ENCODE data around the gene CTDP1. TPM values are rescaled to one million over a fixed set of nuclear protein-coding genes. Genes with fewer than 3 reads are reported as not detected.
A peak's percentile ranks its signal among the peaks of the same experiment; 100 is the strongest.

Gene CTDP1
- polyA plus RNA-seq, 3 donors from 2014 or later: 6.6 to 20.3 (median 9.3) TPM

GRCh38 chr18:79753391-79753851, 73.8 kb downstream of the CTDP1 start:
- Mint-ChIP-seq H3K27me3 (ENCODE audit: low read depth in 3 of 3) (peaks cover 1 to 7% (median 4%) of the 10 kb centered on the region in 3 donors), H3K27ac (peak overlapping the region in 3 of 6 donors; percentile 9 to 71 (median 69)), H3K4me3 (no peak overlapping the region), H3K36me3 (peaks cover 21 to 33% (median 30%) of the 10 kb centered on the region in 3 donors), H3K9me3 (peaks cover 0 to 2% (median 0%) of the 10 kb centered on the region in 6 donors), H3K4me1 (peaks cover 11 to 16% of the 10 kb centered on the region in 2 donors)
- no peak for DNase-seq

GRCh38 chr18:79754022-79754761, 74.6 kb downstream of the CTDP1 start:
- Mint-ChIP-seq H3K9me3 (peaks cover 0 to 2% (median 0%) of the 10 kb centered on the region in 6 donors), H3K36me3 (peaks cover 21 to 33% (median 30%) of the 10 kb centered on the region in 3 donors), H3K4me1 (peaks cover 11 to 16% of the 10 kb centered on the region in 2 donors), H3K27me3 (ENCODE audit: low read depth in 3 of 3) (peaks cover 1 to 7% (median 4%) of the 10 kb centered on the region in 3 donors), H3K4me3 (no peak overlapping the region), H3K27ac (no peak overlapping the region)
- DNase-seq: no peak

GRCh38 chr18:79754831-79755351, 75.3 kb downstream of the CTDP1 start:
- peaks cover 1 to 7% (median 4%) of the 10 kb centered on the region in 3 donors for H3K27me3 Mint-ChIP-seq (ENCODE audit: low read depth in 3 of 3)
- peaks cover 21 to 30% (median 29%) of the 10 kb centered on the region in 3 donors for H3K36me3 Mint-ChIP-seq
- no peak overlapping the region for H3K27ac Mint-ChIP-seq
- no peak overlapping the region for H3K4me3 Mint-ChIP-seq
- peaks cover 8 to 13% of the 10 kb centered on the region in 2 donors for H3K4me1 Mint-ChIP-seq
- DNase-seq: no peak
- peaks cover 0 to 2% (median 0%) of the 10 kb centered on the region in 6 donors for H3K9me3 Mint-ChIP-seq

GRCh38 chr18:79755496-79756142, 76.0 kb downstream of the CTDP1 start:
- DNase-seq: no peak
- Mint-ChIP-seq H3K36me3 (peaks cover 21 to 30% (median 29%) of the 10 kb centered on the region in 3 donors), H3K4me3 (no peak overlapping the region), H3K9me3 (peaks cover 0 to 2% (median 0%) of the 10 kb centered on the region in 6 donors), H3K4me1 (peaks cover 7 to 12% of the 10 kb centered on the region in 2 donors), H3K27ac (no peak overlapping the region), H3K27me3 (ENCODE audit: low read depth in 3 of 3) (peaks cover 1 to 9% (median 4%) of the 10 kb centered on the region in 3 donors)

GRCh38 chr18:79756143-79756500, 76.5 kb downstream of the CTDP1 start:
- no peak overlapping the region for H3K27ac Mint-ChIP-seq
- peaks cover 1 to 9% (median 4%) of the 10 kb centered on the region in 3 donors for H3K27me3 Mint-ChIP-seq (ENCODE audit: low read depth in 3 of 3)
- H3K4me1 Mint-ChIP-seq: peaks cover 7 to 12% of the 10 kb centered on the region in 2 donors
- DNase-seq: no peak
- peaks cover 21 to 33% (median 29%) of the 10 kb centered on the region in 3 donors for H3K36me3 Mint-ChIP-seq
- peaks cover 0 to 2% (median 0%) of the 10 kb centered on the region in 6 donors for H3K9me3 Mint-ChIP-seq
- no peak overlapping the region for H3K4me3 Mint-ChIP-seq

- no peak overlapping the region for H3K4me3 Mint-ChIP-seq
- no peak overlapping the region for H3K27ac Mint-ChIP-seq
- no peak for DNase-seq
- H3K4me1 Mint-ChIP-seq: peaks cover 5 to 6% of the 10 kb centered on the region in 2 donors
- peaks cover 1 to 9% (median 2%) of the 10 kb centered on the region in 3 donors for H3K27me3 Mint-ChIP-seq (ENCODE audit: low read depth in 3 of 3)
- peaks cover 0 to 2% (median 0%) of the 10 kb centered on the region in 6 donors for H3K9me3 Mint-ChIP-seq
- H3K36me3 Mint-ChIP-seq: peaks cover 21 to 29% (median 29%) of the 10 kb centered on the region in 3 donors
These were observed 77.2 kb downstream of the CTDP1 start for GRCh38 chr18:79756826-79757225.

GRCh38 chr18:79760348-79760747, 80.7 kb downstream of the CTDP1 start:
- Mint-ChIP-seq H3K27me3 (ENCODE audit: low read depth in 3 of 3) (peaks cover 0 to 9% (median 2%) of the 10 kb centered on the region in 3 donors), H3K36me3 (peaks cover 10 to 22% (median 19%) of the 10 kb centered on the region in 3 donors), H3K27ac (no peak overlapping the region), H3K9me3 (peaks cover 0 to 4% (median 0%) of the 10 kb centered on the region in 6 donors), H3K4me3 (no peak overlapping the region), H3K4me1 (no peaks in the 10 kb centered on the region)
- no peak for DNase-seq

- Mint-ChIP-seq H3K27me3 (ENCODE audit: low read depth in 3 of 3) (peaks cover 0 to 6% (median 2%) of the 10 kb centered on the region in 3 donors), H3K27ac (peak overlapping the region in 1 of 6 donors; percentile 23), H3K36me3 (peaks cover 8 to 20% (median 18%) of the 10 kb centered on the region in 3 donors), H3K4me3 (no peak overlapping the region), H3K4me1 (no peaks in the 10 kb centered on the region), H3K9me3 (peaks cover 0 to 4% (median 0%) of the 10 kb centered on the region in 6 donors)
- no peak for DNase-seq
These were observed 81.3 kb downstream of the CTDP1 start for GRCh38 chr18:79760881-79761280.

GRCh38 chr18:79763407-79763806, 83.8 kb downstream of the CTDP1 start:
- peaks cover 0 to 13% (median 5%) of the 10 kb centered on the region in 6 donors for H3K9me3 Mint-ChIP-seq
- no peak for DNase-seq
- peak overlapping the region in 2 of 6 donors; percentile 10 to 20 for H3K27ac Mint-ChIP-seq
- no peak overlapping the region for H3K4me3 Mint-ChIP-seq
- peaks cover 0 to 6% (median 2%) of the 10 kb centered on the region in 3 donors for H3K27me3 Mint-ChIP-seq (ENCODE audit: low read depth in 3 of 3)
- no peaks in the 10 kb centered on the region for H3K4me1 Mint-ChIP-seq
- H3K36me3 Mint-ChIP-seq: peaks cover 0 to 12% (median 2%) of the 10 kb centered on the region in 3 donors

GRCh38 chr18:79764131-79764530, 84.5 kb downstream of the CTDP1 start:
- Mint-ChIP-seq H3K27me3 (ENCODE audit: low read depth in 3 of 3) (peaks cover 0 to 6% (median 2%) of the 10 kb centered on the region in 3 donors), H3K4me3 (no peak overlapping the region), H3K27ac (no peak overlapping the region), H3K9me3 (peaks cover 0 to 14% (median 5%) of the 10 kb centered on the region in 6 donors), H3K4me1 (no peaks in the 10 kb centered on the region), H3K36me3 (peaks cover 0 to 12% (median 2%) of the 10 kb centered on the region in 3 donors)
- no peak for DNase-seq

GRCh38 chr18:79765491-79766245, 86.1 kb downstream of the CTDP1 start:
- Mint-ChIP-seq H3K27ac (no peak overlapping the region), H3K27me3 (ENCODE audit: low read depth in 3 of 3) (peaks cover 0 to 6% (median 2%) of the 10 kb centered on the region in 3 donors), H3K4me1 (no peaks in the 10 kb centered on the region), H3K9me3 (peaks cover 0 to 14% (median 5%) of the 10 kb centered on the region in 6 donors), H3K4me3 (no peak overlapping the region), H3K36me3 (peaks cover 0 to 12% (median 2%) of the 10 kb centered on the region in 3 donors)
- DNase-seq: no peak

GRCh38 chr18:79766308-79766707, 86.7 kb downstream of the CTDP1 start:
- H3K4me1 Mint-ChIP-seq: no peaks in the 10 kb centered on the region
- H3K27me3 Mint-ChIP-seq (ENCODE audit: low read depth in 3 of 3): peaks cover 0 to 6% (median 2%) of the 10 kb centered on the region in 3 donors
- no peak overlapping the region for H3K4me3 Mint-ChIP-seq
- peaks cover 0 to 14% (median 5%) of the 10 kb centered on the region in 6 donors for H3K9me3 Mint-ChIP-seq
- DNase-seq: no peak
- no peak overlapping the region for H3K27ac Mint-ChIP-seq
- H3K36me3 Mint-ChIP-seq: peaks cover 0 to 12% (median 0%) of the 10 kb centered on the region in 3 donors

GRCh38 chr18:79768745-79769144, 89.1 kb downstream of the CTDP1 start:
- no peak overlapping the region for H3K27ac Mint-ChIP-seq
- H3K36me3 Mint-ChIP-seq: peaks cover 0 to 9% (median 0%) of the 10 kb centered on the region in 3 donors
- peaks cover 0 to 14% (median 5%) of the 10 kb centered on the region in 6 donors for H3K9me3 Mint-ChIP-seq
- H3K27me3 Mint-ChIP-seq (ENCODE audit: low read depth in 3 of 3): peaks cover 0 to 9% (median 2%) of the 10 kb centered on the region in 3 donors
- no peaks in the 10 kb centered on the region for H3K4me1 Mint-ChIP-seq
- no peak overlapping the region for H3K4me3 Mint-ChIP-seq
- DNase-seq: no peak

Measured in immature natural killer cell (primary cell).